SIG-M5 treated with dmso at 0.1 percent for 504 hours (cell line): ENCODE measurements around the gene ZBTB16.

ENCODE experiments used
- DNase-seq: peaks from one replicate; lab custom pipeline; 2025; ENCODE audit not compliant: unreplicated experiment; lab: John Stamatoyannopoulos, UW

Gene ZBTB16

GRCh38 chr11:114064216-114064615, 4.7 kb downstream of the ZBTB16 start:
- DNase-seq: no peak

GRCh38 chr11:114065094-114065493, 5.6 kb downstream of the ZBTB16 start:
- DNase-seq: no peak

- no peak for DNase-seq
Observed at GRCh38 chr11:114066046-114066648, 6.6 kb downstream of the ZBTB16 start.

GRCh38 chr11:114068327-114068726, 8.8 kb downstream of the ZBTB16 start:
- DNase-seq: no peak

GRCh38 chr11:114070464-114071139, 11.1 kb downstream of the ZBTB16 start:
- DNase-seq: no peak

- no peak for DNase-seq
Observed at GRCh38 chr11:114073007-114073827, 13.7 kb downstream of the ZBTB16 start.

- DNase-seq: no peak
Observed at GRCh38 chr11:114073828-114074381, 14.4 kb downstream of the ZBTB16 start.

- no peak for DNase-seq
Observed at GRCh38 chr11:114074546-114075343, 15.2 kb downstream of the ZBTB16 start.

- no peak for DNase-seq
Observed at GRCh38 chr11:114075344-114075610, 15.8 kb downstream of the ZBTB16 start.

- DNase-seq: no peak
Observed at GRCh38 chr11:114075891-114076441, 16.5 kb downstream of the ZBTB16 start.

GRCh38 chr11:114076921-114077331, 17.4 kb downstream of the ZBTB16 start:
- DNase-seq: no peak

GRCh38 chr11:114077482-114078305, 18.2 kb downstream of the ZBTB16 start:
- peak; percentile 9 for DNase-seq

- DNase-seq: no peak
Observed at GRCh38 chr11:114078423-114078822, 18.9 kb downstream of the ZBTB16 start.

GRCh38 chr11:114079511-114080065, 20.1 kb downstream of the ZBTB16 start:
- DNase-seq: no peak

GRCh38 chr11:114080219-114080618, 20.7 kb downstream of the ZBTB16 start:
- DNase-seq: peak; percentile 77

- DNase-seq: no peak
Observed at GRCh38 chr11:114080769-114081168, 21.3 kb downstream of the ZBTB16 start.

GRCh38 chr11:114081641-114082414, 22.3 kb downstream of the ZBTB16 start:
- no peak for DNase-seq

GRCh38 chr11:114082415-114082748, 22.9 kb downstream of the ZBTB16 start:
- peak; percentile 72 for DNase-seq

- peak; percentile 93 for DNase-seq
Observed at GRCh38 chr11:114082767-114083181, 23.3 kb downstream of the ZBTB16 start.
